ENCODE results near the gene SLC51A. TPM values are rescaled to one million over a fixed set of nuclear protein-coding genes. Genes with fewer than 3 reads are reported as not detected.
"Not testable (repeated sequence)": the region's sequence is repeated elsewhere in the genome, so short reads cannot be mapped to it uniquely, and the experiment has no call there.

Gene SLC51A
- polyA plus RNA-seq, 1 donor from 2014 or later, result 0.90 TPM

- peak overlapping the region in 2 of 3 donors; percentile 71 to 81 for H3K27ac Mint-ChIP-seq
- no peaks in the 10 kb centered on the region for H3K27me3 Mint-ChIP-seq
- peak overlapping the region; percentile 58 to 95 (median 86) for H3K4me3 Mint-ChIP-seq
- H3K36me3 Mint-ChIP-seq, result no peaks in the 10 kb centered on the region
- peaks cover 30 to 32% (median 30%) of the 10 kb centered on the region in 3 donors for H3K4me1 Mint-ChIP-seq
- peaks cover 0 to 2% (median 0%) of the 10 kb centered on the region in 3 donors for H3K9me3 Mint-ChIP-seq
Observed at GRCh38 chr3:196202516-196202970, 13.8 kb upstream of the SLC51A start.

- peak overlapping the region; percentile 59 to 94 (median 73) for H3K4me3 Mint-ChIP-seq
- H3K27ac Mint-ChIP-seq, result peak overlapping the region; percentile 36 to 71 (median 71)
- H3K4me1 Mint-ChIP-seq, result peaks cover 30 to 38% (median 30%) of the 10 kb centered on the region in 3 donors
- H3K9me3 Mint-ChIP-seq, result peaks cover 0 to 2% (median 0%) of the 10 kb centered on the region in 3 donors
- no peaks in the 10 kb centered on the region for H3K36me3 Mint-ChIP-seq
- H3K27me3 Mint-ChIP-seq, result no peaks in the 10 kb centered on the region
Observed at GRCh38 chr3:196203846-196204245, 12.5 kb upstream of the SLC51A start.

- H3K4me3 Mint-ChIP-seq, result peak overlapping the region in 2 of 4 donors; percentile 7 to 53
- peaks cover 30 to 38% (median 30%) of the 10 kb centered on the region in 3 donors for H3K4me1 Mint-ChIP-seq
- not testable (repeated sequence) for H3K36me3 Mint-ChIP-seq, H3K9me3 Mint-ChIP-seq, H3K27me3 Mint-ChIP-seq
- peak overlapping the region; percentile 17 to 71 (median 46) for H3K27ac Mint-ChIP-seq
Observed at GRCh38 chr3:196205442-196206205, 10.7 kb upstream of the SLC51A start.

- Mint-ChIP-seq H3K9me3 (peaks cover 0 to 2% (median 0%) of the 10 kb centered on the region in 3 donors), H3K4me1 (peaks cover 28 to 36% (median 29%) of the 10 kb centered on the region in 3 donors), H3K27ac (peak overlapping the region in 2 of 3 donors; percentile 31 to 54), H3K27me3 (no peaks in the 10 kb centered on the region), H3K4me3 (peak overlapping the region; percentile 30 to 93 (median 80)), H3K36me3 (no peaks in the 10 kb centered on the region)
Observed at GRCh38 chr3:196207159-196207832, 9.0 kb upstream of the SLC51A start.

GRCh38 chr3:196207833-196208607 is 8.3 kb upstream of the SLC51A start:
- H3K27me3 Mint-ChIP-seq, result no peaks in the 10 kb centered on the region
- H3K27ac Mint-ChIP-seq, result peak overlapping the region in 1 of 3 donors; percentile 46
- H3K36me3 Mint-ChIP-seq, result no peaks in the 10 kb centered on the region
- H3K4me1 Mint-ChIP-seq, result peaks cover 22 to 31% (median 23%) of the 10 kb centered on the region in 3 donors
- peaks cover 0 to 2% (median 0%) of the 10 kb centered on the region in 3 donors for H3K9me3 Mint-ChIP-seq
- peak overlapping the region in 3 of 4 donors; percentile 70 to 93 (median 91) for H3K4me3 Mint-ChIP-seq

- peaks cover 0 to 2% (median 0%) of the 10 kb centered on the region in 3 donors for H3K9me3 Mint-ChIP-seq
- no peak overlapping the region for H3K27ac Mint-ChIP-seq
- H3K36me3 Mint-ChIP-seq, result no peaks in the 10 kb centered on the region
Observed at GRCh38 chr3:196208942-196209695, 7.2 kb upstream of the SLC51A start.

GRCh38 chr3:196209944-196210672 is 6.2 kb upstream of the SLC51A start:
- peak overlapping the region in 1 of 3 donors; percentile 39 for H3K27ac Mint-ChIP-seq
- H3K4me3 Mint-ChIP-seq, result peak overlapping the region in 1 of 4 donors; percentile 58
- H3K27me3 Mint-ChIP-seq, H3K36me3 Mint-ChIP-seq, H3K9me3 Mint-ChIP-seq: not testable (repeated sequence)
- H3K4me1 Mint-ChIP-seq, result peaks cover 6 to 14% (median 6%) of the 10 kb centered on the region in 3 donors

More at GRCh38 chr3:196208942-196209695, 7.2 kb upstream of the SLC51A start:
- peak overlapping the region; percentile 17 to 91 (median 54) for H3K4me3 Mint-ChIP-seq
- H3K4me1 Mint-ChIP-seq, result peaks cover 12 to 20% (median 12%) of the 10 kb centered on the region in 3 donors
- H3K27me3 Mint-ChIP-seq, result no peaks in the 10 kb centered on the region

- Mint-ChIP-seq H3K9me3 (peaks cover 0 to 2% (median 0%) of the 10 kb centered on the region in 3 donors), H3K27ac (peak within 1 kb of the TSS in 1 of 3 donors; percentile 53), H3K36me3 (no peaks in the 10 kb centered on the region), H3K4me3 (peak within 1 kb of the TSS in 2 of 4 donors; percentile 54 to 58), H3K4me1 (peaks cover 2 to 12% (median 5%) of the 10 kb centered on the region in 3 donors), H3K27me3 (no peaks in the 10 kb centered on the region)
Observed at GRCh38 chr3:196210673-196211556, 5.4 kb upstream of the SLC51A start, which contains the start of gene ZDHHC19. ZDHHC19 (minus strand) TSS chr3:196211400; CDS start chr3:196211315, 85 bp downstream.

GRCh38 chr3:196214783-196215441 is 1.4 kb upstream of the SLC51A start:
- Mint-ChIP-seq H3K27ac (no peak overlapping the region), H3K4me1 (peaks cover 6 to 13% (median 9%) of the 10 kb centered on the region in 3 donors), H3K27me3 (no peaks in the 10 kb centered on the region), H3K9me3 (no peaks in the 10 kb centered on the region), H3K36me3 (no peaks in the 10 kb centered on the region), H3K4me3 (no peak overlapping the region)

- Mint-ChIP-seq H3K36me3 (no peaks in the 10 kb centered on the region), H3K4me3 (peak overlapping the region in 1 of 4 donors; percentile 33), H3K27me3 (no peaks in the 10 kb centered on the region), H3K9me3 (peaks cover 0 to 2% (median 0%) of the 10 kb centered on the region in 3 donors), H3K27ac (no peak overlapping the region), H3K4me1 (peaks cover 6 to 13% (median 10%) of the 10 kb centered on the region in 3 donors)
Observed at GRCh38 chr3:196215493-196216020, 777 bp upstream of the SLC51A start.

- H3K27ac Mint-ChIP-seq, result peak overlapping the region in 1 of 3 donors; percentile 12
- peaks cover 6 to 13% (median 10%) of the 10 kb centered on the region in 3 donors for H3K4me1 Mint-ChIP-seq
- H3K4me3 Mint-ChIP-seq, result no peak overlapping the region
- no peaks in the 10 kb centered on the region for H3K27me3 Mint-ChIP-seq
- peaks cover 0 to 3% (median 0%) of the 10 kb centered on the region in 3 donors for H3K9me3 Mint-ChIP-seq
- no peaks in the 10 kb centered on the region for H3K36me3 Mint-ChIP-seq
Observed at GRCh38 chr3:196216681-196217211, 412 bp downstream of the SLC51A start.
